ENCODE data around the gene HK1.
"Not testable (repeated sequence)": the region's sequence is repeated elsewhere in the genome, so short reads cannot be mapped to it uniquely, and the experiment has no call there.

HK1 gene

GRCh38 chr10:69242852-69243212, 35.5 kb upstream of the HK1 start:
- Histone ChIP-seq H3K27me3 (ENCODE audit: control insufficient read depth, insufficient read depth, low read length) (no peaks in the 10 kb centered on the region), H3K27ac (ENCODE audit: low read depth, low read length) (no peak overlapping the region), H3K36me3 (ENCODE audit: control insufficient read depth, insufficient read depth, low read length) (no peaks in the 10 kb centered on the region), H3K4me1 (ENCODE audit: control insufficient read depth, insufficient read depth, low read length) (peaks cover under 1% of the 10 kb centered on the region), H3K4me3 (ENCODE audit: low read length) (no peak overlapping the region), H3K9ac (ENCODE audit: low read length) (no peak overlapping the region)

- Histone ChIP-seq H3K27me3 (ENCODE audit: control insufficient read depth, insufficient read depth, low read length) (no peaks in the 10 kb centered on the region), H3K4me3 (ENCODE audit: low read length) (no peak overlapping the region), H3K9ac (ENCODE audit: low read length) (no peak overlapping the region), H3K36me3 (ENCODE audit: control insufficient read depth, insufficient read depth, low read length) (no peaks in the 10 kb centered on the region), H3K4me1 (ENCODE audit: control insufficient read depth, insufficient read depth, low read length) (no peaks in the 10 kb centered on the region), H3K27ac (ENCODE audit: low read depth, low read length) (no peak overlapping the region)
Observed at GRCh38 chr10:69243817-69244216, 34.5 kb upstream of the HK1 start.

DNA sequence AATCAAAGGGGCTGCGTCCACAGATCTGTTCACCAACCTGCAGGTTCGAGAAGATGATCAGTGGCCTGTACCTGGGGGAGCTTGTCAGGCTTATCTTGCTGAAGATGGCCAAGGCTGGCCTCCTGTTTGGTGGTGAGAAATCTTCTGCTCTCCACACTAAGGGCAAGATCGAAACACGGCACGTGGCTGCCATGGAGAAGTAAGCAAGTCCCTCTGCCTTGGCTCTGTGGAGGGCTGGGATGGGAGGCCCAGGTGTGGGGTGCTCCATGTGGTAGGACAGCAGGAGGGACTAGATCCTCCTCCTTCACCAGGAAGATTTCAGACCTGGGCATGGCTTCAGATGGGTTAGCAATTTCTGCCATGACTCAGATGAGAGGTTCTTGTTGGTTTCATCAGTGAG, 32.3 kb upstream of the HK1 start:
- H3K9ac ChIP-seq (ENCODE audit: low read length) = no peak overlapping the region
- H3K27ac ChIP-seq (ENCODE audit: low read depth, low read length) = no peak overlapping the region
- no peak overlapping the region for H3K4me3 ChIP-seq (ENCODE audit: low read length)
- no peaks in the 10 kb centered on the region for H3K36me3 ChIP-seq (ENCODE audit: control insufficient read depth, insufficient read depth, low read length)
- no peaks in the 10 kb centered on the region for H3K4me1 ChIP-seq (ENCODE audit: control insufficient read depth, insufficient read depth, low read length)
- no peaks in the 10 kb centered on the region for H3K27me3 ChIP-seq (ENCODE audit: control insufficient read depth, insufficient read depth, low read length)

- Histone ChIP-seq H3K27me3 (ENCODE audit: control insufficient read depth, insufficient read depth, low read length) (no peaks in the 10 kb centered on the region), H3K9ac (ENCODE audit: low read length) (no peak overlapping the region)
Observed at GRCh38 chr10:69246581-69247312, 31.5 kb upstream of the HK1 start.

DNA sequence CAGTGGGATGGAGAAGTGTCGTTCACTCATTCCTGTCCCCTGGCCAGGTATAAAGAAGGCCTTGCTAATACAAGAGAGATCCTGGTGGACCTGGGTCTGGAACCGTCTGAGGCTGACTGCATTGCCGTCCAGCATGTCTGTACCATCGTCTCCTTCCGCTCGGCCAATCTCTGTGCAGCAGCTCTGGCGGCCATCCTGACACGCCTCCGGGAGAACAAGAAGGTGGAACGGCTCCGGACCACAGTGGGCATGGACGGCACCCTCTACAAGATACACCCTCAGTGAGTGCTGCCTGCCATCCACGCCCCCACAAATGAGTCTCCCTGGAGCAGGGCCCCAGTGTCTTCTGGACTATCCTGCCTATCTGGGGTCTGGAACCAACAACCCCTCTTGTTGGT, 31.0 kb upstream of the HK1 start:
- H3K27me3 ChIP-seq (ENCODE audit: control insufficient read depth, insufficient read depth, low read length) = no peaks in the 10 kb centered on the region
- no peak overlapping the region for H3K4me3 ChIP-seq (ENCODE audit: low read length)
- no peak overlapping the region for H3K27ac ChIP-seq (ENCODE audit: low read depth, low read length)
- H3K36me3 ChIP-seq (ENCODE audit: control insufficient read depth, insufficient read depth, low read length) = no peaks in the 10 kb centered on the region
- no peaks in the 10 kb centered on the region for H3K4me1 ChIP-seq (ENCODE audit: control insufficient read depth, insufficient read depth, low read length)
- no peak overlapping the region for H3K9ac ChIP-seq (ENCODE audit: low read length)

More at GRCh38 chr10:69246581-69247312, 31.5 kb upstream of the HK1 start:
- Histone ChIP-seq H3K27ac (ENCODE audit: low read depth, low read length) (no peak overlapping the region), H3K4me3 (ENCODE audit: low read length) (no peak overlapping the region), H3K4me1 (ENCODE audit: control insufficient read depth, insufficient read depth, low read length) (no peaks in the 10 kb centered on the region), H3K36me3 (ENCODE audit: control insufficient read depth, insufficient read depth, low read length) (no peaks in the 10 kb centered on the region)

GRCh38 chr10:69248117-69248730, 30.1 kb upstream of the HK1 start:
- no peaks in the 10 kb centered on the region for H3K27me3 ChIP-seq (ENCODE audit: control insufficient read depth, insufficient read depth, low read length)
- no peak overlapping the region for H3K9ac ChIP-seq (ENCODE audit: low read length)
- no peaks in the 10 kb centered on the region for H3K36me3 ChIP-seq (ENCODE audit: control insufficient read depth, insufficient read depth, low read length)
- H3K4me1 ChIP-seq (ENCODE audit: control insufficient read depth, insufficient read depth, low read length) = no peaks in the 10 kb centered on the region
- no peak overlapping the region for H3K27ac ChIP-seq (ENCODE audit: low read depth, low read length)
- H3K4me3 ChIP-seq (ENCODE audit: low read length) = no peak overlapping the region

DNA sequence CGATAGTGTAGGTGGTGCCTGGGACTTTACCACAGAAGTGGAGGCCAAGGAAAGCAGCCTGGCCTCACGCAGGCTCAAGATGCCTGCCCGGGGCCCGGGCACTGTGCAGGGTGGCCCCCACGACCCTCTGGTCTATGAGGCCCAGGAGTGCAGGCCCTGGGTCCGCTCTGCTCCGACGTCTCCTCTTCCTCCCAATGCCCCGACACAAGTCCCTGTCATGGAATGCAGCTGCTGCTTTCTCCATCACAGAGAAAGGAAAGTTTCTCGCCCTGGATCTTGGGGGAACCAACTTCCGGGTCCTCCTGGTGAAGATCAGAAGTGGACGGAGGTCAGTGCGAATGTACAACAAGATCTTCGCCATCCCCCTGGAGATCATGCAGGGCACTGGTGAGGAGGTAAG, 28.3 kb upstream of the HK1 start:
- H3K36me3 ChIP-seq (ENCODE audit: control insufficient read depth, insufficient read depth, low read length) = no peaks in the 10 kb centered on the region
- H3K9ac ChIP-seq (ENCODE audit: low read length) = no peak overlapping the region
- no peaks in the 10 kb centered on the region for H3K27me3 ChIP-seq (ENCODE audit: control insufficient read depth, insufficient read depth, low read length)
- H3K4me1 ChIP-seq (ENCODE audit: control insufficient read depth, insufficient read depth, low read length) = no peaks in the 10 kb centered on the region
- H3K4me3 ChIP-seq (ENCODE audit: low read length) = no peak overlapping the region
- no peak overlapping the region for H3K27ac ChIP-seq (ENCODE audit: low read depth, low read length)

DNA sequence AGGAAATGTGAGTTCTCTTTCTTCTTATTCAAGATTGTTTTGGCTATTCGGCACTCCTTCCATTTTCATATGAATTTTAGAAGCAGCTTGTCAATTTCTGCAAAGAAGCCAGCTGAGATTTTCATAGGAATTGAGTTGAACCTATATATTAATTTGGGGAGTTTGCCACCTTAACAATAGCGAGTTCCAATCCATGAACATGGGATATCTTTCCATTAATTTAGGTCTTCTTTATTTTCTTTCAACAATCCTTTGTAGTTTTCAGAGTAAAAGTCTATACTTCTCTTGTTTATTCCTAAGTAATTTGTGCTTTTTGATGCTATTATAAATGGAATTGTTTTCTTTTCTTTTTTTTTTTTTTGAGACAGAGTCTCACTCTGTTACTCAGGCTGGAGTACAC, 26.9 kb upstream of the HK1 start:
- not testable (repeated sequence) for H3K36me3 ChIP-seq (ENCODE audit: control insufficient read depth, insufficient read depth, low read length); H3K27ac ChIP-seq (ENCODE audit: low read depth, low read length); H3K4me3 ChIP-seq (ENCODE audit: low read length); H3K9ac ChIP-seq (ENCODE audit: low read length); H3K4me1 ChIP-seq (ENCODE audit: control insufficient read depth, insufficient read depth, low read length); H3K27me3 ChIP-seq (ENCODE audit: control insufficient read depth, insufficient read depth, low read length)

- no peaks in the 10 kb centered on the region for H3K36me3 ChIP-seq (ENCODE audit: control insufficient read depth, insufficient read depth, low read length)
Observed at GRCh38 chr10:69253171-69253570, 25.1 kb upstream of the HK1 start.

DNA sequence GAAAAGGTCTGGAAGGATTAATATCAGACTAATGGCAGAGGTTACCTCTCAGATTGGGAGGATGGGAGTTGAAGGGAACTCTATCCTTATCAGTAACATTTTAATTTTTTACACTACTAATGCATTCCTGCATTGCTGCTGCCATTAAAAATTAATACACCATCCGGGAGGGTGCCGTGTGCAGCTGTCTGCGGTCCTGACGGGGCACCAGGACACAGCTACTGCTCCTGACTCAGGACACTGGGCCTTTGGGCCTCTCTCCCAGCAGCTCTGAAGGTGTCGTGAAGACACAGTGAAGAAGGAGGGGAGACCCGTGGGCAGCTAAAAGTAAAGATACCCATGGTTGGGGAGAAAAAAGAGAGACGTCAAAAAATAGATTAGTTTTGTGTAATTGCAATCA, 23.4 kb upstream of the HK1 start:
- Histone ChIP-seq H3K4me1 (ENCODE audit: control insufficient read depth, insufficient read depth, low read length) (no peaks in the 10 kb centered on the region), H3K9ac (ENCODE audit: low read length) (no peak overlapping the region), H3K27me3 (ENCODE audit: control insufficient read depth, insufficient read depth, low read length) (no peaks in the 10 kb centered on the region), H3K27ac (ENCODE audit: low read depth, low read length) (no peak overlapping the region), H3K36me3 (ENCODE audit: control insufficient read depth, insufficient read depth, low read length) (no peaks in the 10 kb centered on the region), H3K4me3 (ENCODE audit: low read length) (no peak overlapping the region)

More at GRCh38 chr10:69253171-69253570, 25.1 kb upstream of the HK1 start:
- Histone ChIP-seq H3K27me3 (ENCODE audit: control insufficient read depth, insufficient read depth, low read length) (no peaks in the 10 kb centered on the region), H3K4me3 (ENCODE audit: low read length) (no peak overlapping the region), H3K27ac (ENCODE audit: low read depth, low read length) (no peak overlapping the region), H3K9ac (ENCODE audit: low read length) (no peak overlapping the region), H3K4me1 (ENCODE audit: control insufficient read depth, insufficient read depth, low read length) (no peaks in the 10 kb centered on the region)

DNA sequence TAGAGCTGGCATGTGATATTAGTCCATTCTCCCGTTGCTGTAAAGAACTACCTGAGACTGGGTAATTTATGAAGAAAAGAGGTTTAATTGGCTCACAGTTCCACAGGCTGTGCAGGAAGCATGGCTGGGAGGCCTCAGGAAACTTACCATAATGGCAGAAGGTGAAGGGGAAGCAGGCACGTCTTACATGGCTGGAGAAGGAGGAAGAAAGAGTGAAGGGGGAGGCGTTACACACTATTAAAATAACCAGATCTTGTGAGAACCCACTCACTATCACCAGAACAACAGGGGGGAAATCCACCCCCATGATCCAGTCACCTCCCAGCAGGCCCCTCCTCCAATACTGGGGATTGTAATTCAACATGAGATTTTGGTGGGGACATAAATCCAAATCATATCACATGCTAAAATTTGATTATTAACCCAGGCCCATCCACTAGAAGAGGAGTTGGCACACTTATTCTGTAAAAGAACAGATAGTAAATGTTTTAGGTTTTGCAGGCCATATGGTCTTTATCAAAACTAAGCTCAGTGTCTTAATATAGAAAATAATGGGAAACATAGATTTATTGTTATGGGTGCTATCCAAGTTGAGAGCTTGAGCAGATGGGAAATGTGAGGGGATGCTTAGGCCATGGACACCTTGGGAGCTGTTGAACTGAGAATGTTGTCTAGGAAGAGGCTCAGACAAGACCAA, 18.6 kb upstream of the HK1 start:
- Histone ChIP-seq H3K4me3 (ENCODE audit: low read length) (no peak overlapping the region), H3K9ac (ENCODE audit: low read length) (no peak overlapping the region), H3K4me1 (ENCODE audit: control insufficient read depth, insufficient read depth, low read length) (peaks cover 4% of the 10 kb centered on the region), H3K36me3 (ENCODE audit: control insufficient read depth, insufficient read depth, low read length) (no peaks in the 10 kb centered on the region), H3K27ac (ENCODE audit: low read depth, low read length) (no peak overlapping the region), H3K27me3 (ENCODE audit: control insufficient read depth, insufficient read depth, low read length) (no peaks in the 10 kb centered on the region)

- Histone ChIP-seq H3K27ac (ENCODE audit: low read depth, low read length) (no peak overlapping the region), H3K36me3 (ENCODE audit: control insufficient read depth, insufficient read depth, low read length) (no peaks in the 10 kb centered on the region), H3K9ac (ENCODE audit: low read length) (no peak overlapping the region), H3K27me3 (ENCODE audit: control insufficient read depth, insufficient read depth, low read length) (no peaks in the 10 kb centered on the region), H3K4me1 (ENCODE audit: control insufficient read depth, insufficient read depth, low read length) (peaks cover 4% of the 10 kb centered on the region), H3K4me3 (ENCODE audit: low read length) (no peak overlapping the region)
Observed at GRCh38 chr10:69261184-69261583, 17.1 kb upstream of the HK1 start.
